GM12878 (cell line): ENCODE results near the gene LRRK1. TPM values are rescaled to one million over a fixed set of nuclear protein-coding genes. Genes with fewer than 3 reads are reported as not detected.

ENCODE experiments used
- ATAC-seq: fragments of 200-7000 bp; cut with Tn5 transposase; 3 replicates; pipeline ENCODE4 v1.9.1; 2020; ENCODE audit warnings: mild to moderate bottlenecking, moderate library complexity
- BruUV-seq: library from RNA; stranded (reverse); fragments of 400-500 nt; replicated peaks from 2 replicates; lab custom pipeline; 2021; lab: Mats Ljungman, UMichigan
- CTCF ChIA-PET: fragments of 300-600 bp; sonication (Branson Sonifier 250); formaldehyde crosslinking; extraction: SDS; loops from one replicate; lab custom pipeline; 2021; ENCODE audit warnings: inconsistent platforms; lab: Yijun Ruan, JAX
- POLR2A ChIA-PET: fragments of 350-600 bp; formaldehyde crosslinking; extraction: SDS; loops from one replicate; lab custom pipeline; 2021; ENCODE audit warnings: inconsistent platforms; lab: Charles Lee
- RAD21 ChIA-PET: fragments of 300-600 bp; sonication (Branson Sonifier 250); formaldehyde crosslinking; loops from one replicate; lab custom pipeline; 2023; ENCODE audit warnings: antibody characterized with exemption; ENCODE audit not compliant: unreplicated experiment; lab: Charles Lee
- SMC1A ChIA-PET: fragments of 300-600 bp; sonication (Branson Sonifier 250); formaldehyde crosslinking; loops from one replicate; lab custom pipeline; 2023; ENCODE audit not compliant: unreplicated experiment, uncharacterized antibody; lab: Charles Lee
- DNase-seq: peaks from one replicate; pipeline ENCODE4 v3.0.0-alpha.2; 2011; ENCODE audit warnings: low read depth, low spot score
- FAIRE-seq: peaks from 3 replicates; lab custom pipeline; 2011; peaks lifted over from hg19 to GRCh38; lab: Jason Lieb, UNC
- H2AFZ ChIP-seq: 2 replicates; pipeline ENCODE4 v1.6.0; 2011; ENCODE audit warnings: low read depth, low read length, control low read depth; ENCODE audit not compliant: control insufficient read depth
- H3K27ac ChIP-seq: 2 replicates; pipeline ENCODE4 v1.5.1; 2011; ENCODE audit warnings: control low read depth; ENCODE audit not compliant: control insufficient read depth, insufficient read depth
- H3K27me3 ChIP-seq, 2 experiments: replicated peaks in 1 of 2; 2 replicates each; pipeline versions ENCODE4 v1.6.0 to v1.6.1; 2011; ENCODE audit warnings: low read length in 1 of 2; ENCODE audit not compliant: control insufficient read depth in 2 of 2, insufficient read depth in 2 of 2
- H3K36me3 ChIP-seq, 2 experiments: 2 replicates each; pipeline ENCODE4 v1.5.1; 2011; ENCODE audit warnings: low read length in 1 of 2; ENCODE audit not compliant: control insufficient read depth in 2 of 2, insufficient read depth in 2 of 2
- H3K4me1 ChIP-seq: 2 replicates; pipeline ENCODE4 v1.6.1; 2011; ENCODE audit warnings: mild to moderate bottlenecking, low read length, moderate library complexity, mixed read lengths; ENCODE audit not compliant: control insufficient read depth, insufficient read depth
- H3K4me2 ChIP-seq: 2 replicates; pipeline ENCODE4 v1.6.0; 2011; ENCODE audit warnings: control low read depth; ENCODE audit not compliant: control insufficient read depth, insufficient read depth
- H3K4me3 ChIP-seq: fragments of 200-600 bp; sonication (generic); 2 replicates; pipeline ENCODE4 v1.5.1; 2016
- H3K79me2 ChIP-seq: 2 replicates; pipeline ENCODE4 v1.6.0; 2011; ENCODE audit warnings: low read length; ENCODE audit not compliant: control insufficient read depth, insufficient read depth
- H3K9ac ChIP-seq: 2 replicates; pipeline ENCODE4 v1.8.0; 2011; ENCODE audit warnings: low read length, control low read depth, mixed read lengths; ENCODE audit not compliant: control insufficient read depth, insufficient read depth
- H3K9me3 ChIP-seq: replicated peaks from 3 replicates; pipeline ENCODE4 v1.5.1; 2011; ENCODE audit warnings: mild to moderate bottlenecking, low read length; ENCODE audit not compliant: control insufficient read depth, insufficient read depth
- H4K20me1 ChIP-seq: 2 replicates; pipeline ENCODE4 v1.6.0; 2011; ENCODE audit not compliant: control insufficient read depth, insufficient read depth
- BCLAF1 ChIP-seq: fragments of 450-650 bp; IDR thresholded peaks from 2 replicates; pipeline ENCODE4 v1.6.1; 2017; ENCODE audit warnings: antibody characterized with exemption, mild to moderate bottlenecking, moderate library complexity
- CREM ChIP-seq: IDR thresholded peaks from 2 replicates; pipeline ENCODE4 v1.6.1; 2014; ENCODE audit warnings: antibody characterized with exemption, low read depth
- EED ChIP-seq: sonication (generic); IDR thresholded peaks from 2 replicates; pipeline ENCODE4 v1.6.1; 2016; ENCODE audit warnings: antibody characterized with exemption, low read depth
- JUNB ChIP-seq: IDR thresholded peaks from 2 replicates; pipeline ENCODE4 v1.6.1; 2016; ENCODE audit warnings: antibody characterized with exemption, mild to moderate bottlenecking
- LARP7 ChIP-seq: fragments of 450-650 bp; IDR thresholded peaks from 2 replicates; pipeline ENCODE4 v1.6.1; 2017; ENCODE audit warnings: mild to moderate bottlenecking
- NFYA ChIP-seq: IDR thresholded peaks from 2 replicates; pipeline ENCODE4 v1.6.1; 2011; ENCODE audit warnings: low read depth, mild to moderate bottlenecking, low read length, improper control_type of control experiment, borderline replicate concordance
- POLR2AphosphoS2 ChIP-seq: IDR thresholded peaks from 2 replicates; pipeline ENCODE4 v1.6.1; 2011; ENCODE audit warnings: low read depth, mild to moderate bottlenecking, low read length, improper control_type of control experiment, moderate library complexity
- RCOR1 ChIP-seq: conservative IDR thresholded peaks from 2 replicates; pipeline ENCODE4 v1.6.1; 2012; ENCODE audit warnings: low read depth, low read length, improper control_type of control experiment
- SMC3 ChIP-seq: IDR thresholded peaks from 2 replicates; pipeline ENCODE4 v1.6.1; 2011; ENCODE audit warnings: low read length, improper control_type of control experiment, borderline replicate concordance
- STAT1 ChIP-seq: fragments of 450-650 bp; conservative IDR thresholded peaks from 2 replicates; pipeline ENCODE4 v1.6.1; 2014; ENCODE audit warnings: antibody characterized with exemption, mild to moderate bottlenecking
- TARDBP ChIP-seq: IDR thresholded peaks from 2 replicates; pipeline ENCODE4 v1.6.1; 2016; ENCODE audit warnings: borderline replicate concordance
- TCF12 ChIP-seq: IDR thresholded peaks from 2 replicates; pipeline ENCODE4 v1.6.1; 2011; ENCODE audit warnings: low read depth, mild to moderate bottlenecking, low read length
- ZSCAN29 ChIP-seq: fragments of 450-650 bp; IDR thresholded peaks from 2 replicates; pipeline ENCODE4 v1.6.1; 2017; ENCODE audit warnings: mild to moderate bottlenecking, moderate library complexity
- WGBS: methylation state at CpG from one replicate; pipeline ENCODE4 v1.1.6; 2016; ENCODE audit warnings: low lambda C conversion rate; ENCODE audit not compliant: insufficient replicate concordance, insufficient coverage; ENCODE audit errors: missing lambda C conversion rate; 5-methylcytosine and 5-hydroxymethylcytosine counted together
- in situ Hi-C: fragments of 300-500 bp; cut with MboI; formaldehyde crosslinking; loops from 9 replicates; pipeline ENCODE4 v1.14.3; 2018; ENCODE audit warnings: mixed read lengths
- intact Hi-C: fragments of 100-400 bp; cut with micrococcal nuclease; formaldehyde crosslinking; loops from one replicate; pipeline ENCODE4 v1.14.2; 2022; ENCODE audit not compliant: unreplicated experiment
- polyA plus RNA-seq, 11 experiments: library from polyadenylated mRNA; depleted of rRNA in 4 of 11; unstranded in 6 of 11; stranded (reverse) in 5 of 11; fragments of >200 nt; fragmentation: Nextera tagmentation in 4 of 11; fragmentation: Illumina TruSeq in 1 of 11; extraction: Ambion mirVana in 4 of 11; extraction: Trizol in 1 of 11; gene quantifications; 1 replicate in 1 of 11; 2 replicates in 10 of 11; pipeline versions ENCODE4 v1.2.1 to v1.2.3, GENCODE V29; 2011 to 2016; ENCODE audit warnings: inconsistent platforms in 2 of 11, missing spikeins in 2 of 11, low read depth in 1 of 11
- total RNA-seq, 4 experiments: library from RNA; depleted of rRNA in 3 of 4; stranded (reverse); fragments of >200 nt in 3 of 4; fragmentation: Illumina TruSeq in 1 of 4; extraction: Trizol in 1 of 4; gene quantifications; 2 replicates each; pipeline versions ENCODE4 v1.2.1 to v1.2.3, GENCODE V29; 2013 to 2021

Gene LRRK1
- total and polyA plus RNA-seq, 10 of the 15 experiments (the other 5 are each of a cell fraction or from before 2014, with no cell fraction given) = 2.2 to 58.3 (median 17.9) TPM

- POLR2A ChIA-PET = interaction anchor here (1.2 kb wide), 1 partner anchor 240 kb away, joined by 3 read pairs; no protein-coding TSS in a partner anchor
- H3K36me3 ChIP-seq = peaks cover 21 to 23% of the 10 kb centered on the region in 2 experiments
- intact Hi-C loops (loop anchor here (5.0 kb wide), 1 partner anchor 69 kb away; no protein-coding TSS in a partner anchor), in situ Hi-C loops (no loop called here)
- no peaks in the 10 kb centered on the region for H3K79me2 ChIP-seq
- H4K20me1 ChIP-seq = no peaks in the 10 kb centered on the region
- RAD21 ChIA-PET = interaction anchor here (1.0 to 1.1 kb wide), 2 partner anchors 240 to 257 kb away, joined by 3 to 5 read pairs; no protein-coding TSS in a partner anchor
- 96% methylated on average over 13 of the region's 13 CpGs for WGBS
- SMC1A ChIA-PET = interaction anchor here (1.0 to 2.6 kb wide), 5 partner anchors 10 to 240 kb away, joined by 3 to 9 read pairs (median 4); no protein-coding TSS in a partner anchor
- H3K4me1 ChIP-seq = no peaks in the 10 kb centered on the region
- DNase-seq (no peak), ATAC-seq (no peak), FAIRE-seq (no peak)
- H3K9ac ChIP-seq = no peak overlapping the region
- no peak overlapping the region for H3K27ac ChIP-seq
- H3K4me2 ChIP-seq = no peak overlapping the region
- no peaks in the 10 kb centered on the region for H3K27me3 ChIP-seq
- TF ChIP-seq TARDBP (no peak), POLR2AphosphoS2 (no peak), ZSCAN29 (no peak), BCLAF1 (no peak), NFYA (no peak), JUNB (no peak), CREM (no peak), EED (no peak), SMC3 (no peak), TCF12 (no peak), LARP7 (no peak), RCOR1 (no peak), STAT1 (no peak)
- no peaks in the 10 kb centered on the region for H3K9me3 ChIP-seq
- CTCF ChIA-PET = interaction anchor here (1.1 to 6.9 kb wide), 7 partner anchors 10 to 242 kb away, joined by 3 to 44 read pairs (median 4); no protein-coding TSS in a partner anchor
- no TSS peak for BruUV-seq
- no peak overlapping the region for H3K4me3 ChIP-seq
- no peak overlapping the region for H2AFZ ChIP-seq
Measured at GRCh38 chr15:101018450-101018849, 99.3 kb downstream of the LRRK1 start.
